K562 (cell line): ENCODE results near the gene TTC31. TPM values are rescaled to one million over a fixed set of nuclear protein-coding genes. Genes with fewer than 3 reads are reported as not detected.

ENCODE experiments used
- CHD4 ChIP-seq: fragments of 200-600 bp; sonication (generic); IDR thresholded peaks from 3 replicates; pipeline ENCODE4 v1.6.1; 2012; ENCODE audit warnings: low read depth, mild to moderate bottlenecking, mixed read lengths, low read length, inconsistent platforms; ENCODE audit not compliant: insufficient read depth, insufficient replicate concordance, poor library complexity, severe bottlenecking
- DDX20 ChIP-seq: fragments of 450-650 bp; IDR thresholded peaks from 2 replicates; pipeline ENCODE4 v1.6.1; 2016; ENCODE audit warnings: missing genetic modification characterization, low read depth, mild to moderate bottlenecking, missing compliant biosample characterization, moderate library complexity
- FOXK2 ChIP-seq, 2 experiments: fragments of 450-650 bp; IDR thresholded peaks in 1 of 2; conservative IDR thresholded peaks in 1 of 2; 2 replicates each; pipeline ENCODE4 v1.6.1; 2016; ENCODE audit warnings: low read depth in 2 of 2, mild to moderate bottlenecking in 1 of 2
- HDAC2 ChIP-seq: fragments of 450-650 bp; IDR thresholded peaks from 2 replicates; pipeline ENCODE4 v1.6.1; 2016; ENCODE audit warnings: mild to moderate bottlenecking
- HMGN3 ChIP-seq: IDR thresholded peaks from 2 replicates; pipeline ENCODE4 v1.6.1; 2011; ENCODE audit warnings: borderline replicate concordance, low read depth, mild to moderate bottlenecking, mixed read lengths, low read length; ENCODE audit not compliant: insufficient read length; ENCODE audit errors: extremely low read depth
- JUN ChIP-seq, 2 experiments: sonication (generic) in 1 of 2; formaldehyde crosslinking in 1 of 2; IDR thresholded peaks; 2 replicates each; pipeline versions ENCODE4 v1.6.1 to v1.8.0; 2012 to 2022; ENCODE audit warnings: borderline replicate concordance in 2 of 2, mild to moderate bottlenecking in 2 of 2, improper control_type of control experiment in 1 of 2, low read depth in 1 of 2, low read length in 1 of 2, missing genetic modification reagents in 1 of 2
- KDM1A ChIP-seq, 2 experiments: fragments of 450-650 bp; IDR thresholded peaks; 2 replicates each; pipeline ENCODE4 v1.6.1; 2016; ENCODE audit warnings: mild to moderate bottlenecking in 2 of 2
- PHB2 ChIP-seq: fragments of 450-650 bp; IDR thresholded peaks from 2 replicates; pipeline ENCODE4 v1.6.1; 2017; ENCODE audit warnings: low read depth
- SMAD1 ChIP-seq: fragments of 150-350 bp; IDR thresholded peaks from 2 replicates; pipeline ENCODE4 v1.6.1; 2014; ENCODE audit warnings: low read length, low read depth; ENCODE audit not compliant: partially characterized antibody
- SMARCC2 ChIP-seq: fragments of 450-650 bp; IDR thresholded peaks from 2 replicates; pipeline ENCODE4 v1.6.1; 2017; ENCODE audit warnings: antibody characterized with exemption, moderate library complexity, mild to moderate bottlenecking, low read depth
- ZBED1 ChIP-seq: IDR thresholded peaks from 2 replicates; pipeline ENCODE4 v1.6.1; 2014
- ZNF134 ChIP-seq: fragments of 250-450 bp; sonication (Bioruptor Pico); conservative IDR thresholded peaks from 2 replicates; pipeline ENCODE4 v1.4.0; 2020
- ZNF431 ChIP-seq: sonication (generic); formaldehyde crosslinking; IDR thresholded peaks from 2 replicates; pipeline ENCODE4 v1.8.0; 2022; ENCODE audit warnings: mild to moderate bottlenecking, missing genetic modification reagents
- polyA plus RNA-seq, 8 experiments: library from polyadenylated mRNA; depleted of rRNA in 4 of 8; stranded (reverse) in 5 of 8; unstranded in 3 of 8; fragments of >200 nt; fragmentation: Nextera tagmentation in 2 of 8; fragmentation: Illumina TruSeq in 1 of 8; extraction: Ambion mirVana in 2 of 8; extraction: Trizol in 1 of 8; gene quantifications; 2 replicates each; pipeline versions ENCODE4 v1.2.1 to v1.2.3, GENCODE V29; 2011 to 2014; ENCODE audit warnings: inconsistent platforms in 1 of 8, missing spikeins in 1 of 8
- total RNA-seq, 7 experiments: library from RNA; depleted of rRNA in 6 of 7; stranded (reverse); fragments of >200 nt in 6 of 7; fragmentation: Illumina TruSeq in 2 of 7; extraction: Trizol in 2 of 7; gene quantifications; 2 replicates each; pipeline versions ENCODE4 v1.2.1 to v1.2.3, GENCODE V29; 2011 to 2021; ENCODE audit warnings: low replicate concordance in 1 of 7
- TF ChIP-seq, protein P1 (sequence below), 2 experiments: fragments of 450-650 bp in 1 of 2; IDR thresholded peaks; 2 replicates each; pipeline ENCODE4 v1.6.1; 2011 to 2017; ENCODE audit warnings: low read depth in 2 of 2, antibody characterized with exemption in 1 of 2, borderline replicate concordance in 1 of 2, low read length in 1 of 2, mild to moderate bottlenecking in 1 of 2, mixed read lengths in 1 of 2; ENCODE audit not compliant: control insufficient read depth in 1 of 2
- TF ChIP-seq, protein P2 (sequence below): fragments of 250-450 bp; sonication (Bioruptor Pico); IDR thresholded peaks from 2 replicates; pipeline ENCODE4 v1.5.0; 2020; ENCODE audit warnings: mild to moderate bottlenecking
- TF ChIP-seq, protein P3 (sequence below): sonication (generic); formaldehyde crosslinking; IDR thresholded peaks from 2 replicates; pipeline ENCODE4 v1.8.0; 2022; ENCODE audit warnings: mild to moderate bottlenecking, missing genetic modification reagents

Gene TTC31
- total and polyA plus RNA-seq, 9 of the 15 experiments (the other 6 are each of a cell fraction or from before 2014, with no cell fraction given) = 4.7 to 30.5 (median 15.9) TPM

DNA sequence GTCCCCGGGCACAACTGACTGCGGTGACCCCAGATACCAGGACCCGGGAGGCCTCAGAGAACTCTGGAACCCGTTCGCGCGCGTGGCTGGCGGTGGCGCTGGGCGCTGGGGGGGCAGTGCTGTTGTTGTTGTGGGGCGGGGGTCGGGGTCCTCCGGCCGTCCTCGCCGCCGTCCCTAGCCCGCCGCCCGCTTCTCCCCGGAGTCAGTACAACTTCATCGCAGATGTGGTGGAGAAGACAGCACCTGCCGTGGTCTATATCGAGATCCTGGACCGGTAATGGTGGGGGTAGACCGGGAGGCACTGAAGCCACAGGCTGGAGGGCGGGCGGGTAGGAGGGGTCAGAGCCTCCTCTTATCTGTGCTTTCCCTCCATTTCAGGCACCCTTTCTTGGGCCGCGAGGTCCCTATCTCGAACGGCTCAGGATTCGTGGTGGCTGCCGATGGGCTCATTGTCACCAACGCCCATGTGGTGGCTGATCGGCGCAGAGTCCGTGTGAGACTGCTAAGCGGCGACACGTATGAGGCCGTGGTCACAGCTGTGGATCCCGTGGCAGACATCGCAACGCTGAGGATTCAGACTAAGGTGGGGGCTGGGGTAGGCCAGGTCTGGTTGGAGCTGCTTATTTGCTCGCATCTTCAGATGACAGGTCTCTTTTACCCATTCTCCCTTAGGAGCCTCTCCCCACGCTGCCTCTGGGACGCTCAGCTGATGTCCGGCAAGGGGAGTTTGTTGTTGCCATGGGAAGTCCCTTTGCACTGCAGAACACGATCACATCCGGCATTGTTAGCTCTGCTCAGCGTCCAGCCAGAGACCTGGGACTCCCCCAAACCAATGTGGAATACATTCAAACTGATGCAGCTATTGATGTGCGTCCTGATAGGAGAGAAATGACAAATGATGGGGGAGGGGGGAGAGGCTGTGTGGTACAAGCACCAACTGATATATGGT is 47.6 kb downstream of the TTC31 start (continued):
- TF ChIP-seq, protein P1, sequence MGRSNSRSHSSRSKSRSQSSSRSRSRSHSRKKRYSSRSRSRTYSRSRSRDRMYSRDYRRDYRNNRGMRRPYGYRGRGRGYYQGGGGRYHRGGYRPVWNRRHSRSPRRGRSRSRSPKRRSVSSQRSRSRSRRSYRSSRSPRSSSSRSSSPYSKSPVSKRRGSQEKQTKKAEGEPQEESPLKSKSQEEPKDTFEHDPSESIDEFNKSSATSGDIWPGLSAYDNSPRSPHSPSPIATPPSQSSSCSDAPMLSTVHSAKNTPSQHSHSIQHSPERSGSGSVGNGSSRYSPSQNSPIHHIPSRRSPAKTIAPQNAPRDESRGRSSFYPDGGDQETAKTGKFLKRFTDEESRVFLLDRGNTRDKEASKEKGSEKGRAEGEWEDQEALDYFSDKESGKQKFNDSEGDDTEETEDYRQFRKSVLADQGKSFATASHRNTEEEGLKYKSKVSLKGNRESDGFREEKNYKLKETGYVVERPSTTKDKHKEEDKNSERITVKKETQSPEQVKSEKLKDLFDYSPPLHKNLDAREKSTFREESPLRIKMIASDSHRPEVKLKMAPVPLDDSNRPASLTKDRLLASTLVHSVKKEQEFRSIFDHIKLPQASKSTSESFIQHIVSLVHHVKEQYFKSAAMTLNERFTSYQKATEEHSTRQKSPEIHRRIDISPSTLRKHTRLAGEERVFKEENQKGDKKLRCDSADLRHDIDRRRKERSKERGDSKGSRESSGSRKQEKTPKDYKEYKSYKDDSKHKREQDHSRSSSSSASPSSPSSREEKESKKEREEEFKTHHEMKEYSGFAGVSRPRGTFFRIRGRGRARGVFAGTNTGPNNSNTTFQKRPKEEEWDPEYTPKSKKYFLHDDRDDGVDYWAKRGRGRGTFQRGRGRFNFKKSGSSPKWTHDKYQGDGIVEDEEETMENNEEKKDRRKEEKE (IDR thresholded peaks at IDR 0.05; ENCODE audit: borderline replicate concordance in 1 of 2, control insufficient read depth in 1 of 2, low read depth in 2 of 2, low read length in 1 of 2) = no peak
- peak; percentile 22; the same call in 1 of the 2 replicates for TF ChIP-seq JUN (IDR thresholded peaks at IDR 0.05; ENCODE audit: borderline replicate concordance, low read depth, low read length)
- TF ChIP-seq JUN (CRISPR knock-in tag; IDR thresholded peaks at IDR 0.05; ENCODE audit: borderline replicate concordance) = no peak
- TF ChIP-seq KDM1A (IDR thresholded peaks at IDR 0.05) = 0 out of 4 replicates have a peak, but pooled peaks of 1 of the 2 experiments have one; percentile 60
- peak; percentile 53 for TF ChIP-seq HMGN3
- TF ChIP-seq SMAD1 = no peak
- no peak for TF ChIP-seq ZNF431
- peak; percentile 42 for TF ChIP-seq SMARCC2
- TF ChIP-seq, protein P2, sequence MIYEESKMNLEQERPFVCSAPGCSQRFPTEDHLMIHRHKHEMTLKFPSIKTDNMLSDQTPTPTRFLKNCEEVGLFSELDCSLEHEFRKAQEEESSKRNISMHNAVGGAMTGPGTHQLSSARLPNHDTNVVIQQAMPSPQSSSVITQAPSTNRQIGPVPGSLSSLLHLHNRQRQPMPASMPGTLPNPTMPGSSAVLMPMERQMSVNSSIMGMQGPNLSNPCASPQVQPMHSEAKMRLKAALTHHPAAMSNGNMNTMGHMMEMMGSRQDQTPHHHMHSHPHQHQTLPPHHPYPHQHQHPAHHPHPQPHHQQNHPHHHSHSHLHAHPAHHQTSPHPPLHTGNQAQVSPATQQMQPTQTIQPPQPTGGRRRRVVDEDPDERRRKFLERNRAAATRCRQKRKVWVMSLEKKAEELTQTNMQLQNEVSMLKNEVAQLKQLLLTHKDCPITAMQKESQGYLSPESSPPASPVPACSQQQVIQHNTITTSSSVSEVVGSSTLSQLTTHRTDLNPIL (CRISPR knock-in tag) = no peak
- peak; percentile 80 for TF ChIP-seq HDAC2
- no peak for TF ChIP-seq DDX20 (tag)
- no peak for TF ChIP-seq PHB2
- no peak for TF ChIP-seq CHD4
- no peak for TF ChIP-seq ZNF134 (CRISPR knock-in tag)
- TF ChIP-seq FOXK2 (conservative IDR thresholded peaks at IDR 0.05 in 1 of 2, IDR thresholded peaks at IDR 0.05 in 1 of 2; ENCODE audit: low read depth in 2 of 2) = no peak
- no peak for TF ChIP-seq ZBED1
- TF ChIP-seq, protein P3, sequence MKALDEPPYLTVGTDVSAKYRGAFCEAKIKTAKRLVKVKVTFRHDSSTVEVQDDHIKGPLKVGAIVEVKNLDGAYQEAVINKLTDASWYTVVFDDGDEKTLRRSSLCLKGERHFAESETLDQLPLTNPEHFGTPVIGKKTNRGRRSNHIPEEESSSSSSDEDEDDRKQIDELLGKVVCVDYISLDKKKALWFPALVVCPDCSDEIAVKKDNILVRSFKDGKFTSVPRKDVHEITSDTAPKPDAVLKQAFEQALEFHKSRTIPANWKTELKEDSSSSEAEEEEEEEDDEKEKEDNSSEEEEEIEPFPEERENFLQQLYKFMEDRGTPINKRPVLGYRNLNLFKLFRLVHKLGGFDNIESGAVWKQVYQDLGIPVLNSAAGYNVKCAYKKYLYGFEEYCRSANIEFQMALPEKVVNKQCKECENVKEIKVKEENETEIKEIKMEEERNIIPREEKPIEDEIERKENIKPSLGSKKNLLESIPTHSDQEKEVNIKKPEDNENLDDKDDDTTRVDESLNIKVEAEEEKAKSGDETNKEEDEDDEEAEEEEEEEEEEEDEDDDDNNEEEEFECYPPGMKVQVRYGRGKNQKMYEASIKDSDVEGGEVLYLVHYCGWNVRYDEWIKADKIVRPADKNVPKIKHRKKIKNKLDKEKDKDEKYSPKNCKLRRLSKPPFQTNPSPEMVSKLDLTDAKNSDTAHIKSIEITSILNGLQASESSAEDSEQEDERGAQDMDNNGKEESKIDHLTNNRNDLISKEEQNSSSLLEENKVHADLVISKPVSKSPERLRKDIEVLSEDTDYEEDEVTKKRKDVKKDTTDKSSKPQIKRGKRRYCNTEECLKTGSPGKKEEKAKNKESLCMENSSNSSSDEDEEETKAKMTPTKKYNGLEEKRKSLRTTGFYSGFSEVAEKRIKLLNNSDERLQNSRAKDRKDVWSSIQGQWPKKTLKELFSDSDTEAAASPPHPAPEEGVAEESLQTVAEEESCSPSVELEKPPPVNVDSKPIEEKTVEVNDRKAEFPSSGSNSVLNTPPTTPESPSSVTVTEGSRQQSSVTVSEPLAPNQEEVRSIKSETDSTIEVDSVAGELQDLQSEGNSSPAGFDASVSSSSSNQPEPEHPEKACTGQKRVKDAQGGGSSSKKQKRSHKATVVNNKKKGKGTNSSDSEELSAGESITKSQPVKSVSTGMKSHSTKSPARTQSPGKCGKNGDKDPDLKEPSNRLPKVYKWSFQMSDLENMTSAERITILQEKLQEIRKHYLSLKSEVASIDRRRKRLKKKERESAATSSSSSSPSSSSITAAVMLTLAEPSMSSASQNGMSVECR = no peak
